SHP77 (cell line): ENCODE data around the gene TXNL1.
A peak's percentile ranks its signal among the peaks of the same experiment; 100 is the strongest.
"Not testable (repeated sequence)": the region's sequence is repeated elsewhere in the genome, so short reads cannot be mapped to it uniquely, and the experiment has no call there.

Source experiments
- DNase-seq, 2 experiments: peaks; one replicate each; lab custom pipeline; 2025; lab: John Stamatoyannopoulos, UW

Gene TXNL1

DNA sequence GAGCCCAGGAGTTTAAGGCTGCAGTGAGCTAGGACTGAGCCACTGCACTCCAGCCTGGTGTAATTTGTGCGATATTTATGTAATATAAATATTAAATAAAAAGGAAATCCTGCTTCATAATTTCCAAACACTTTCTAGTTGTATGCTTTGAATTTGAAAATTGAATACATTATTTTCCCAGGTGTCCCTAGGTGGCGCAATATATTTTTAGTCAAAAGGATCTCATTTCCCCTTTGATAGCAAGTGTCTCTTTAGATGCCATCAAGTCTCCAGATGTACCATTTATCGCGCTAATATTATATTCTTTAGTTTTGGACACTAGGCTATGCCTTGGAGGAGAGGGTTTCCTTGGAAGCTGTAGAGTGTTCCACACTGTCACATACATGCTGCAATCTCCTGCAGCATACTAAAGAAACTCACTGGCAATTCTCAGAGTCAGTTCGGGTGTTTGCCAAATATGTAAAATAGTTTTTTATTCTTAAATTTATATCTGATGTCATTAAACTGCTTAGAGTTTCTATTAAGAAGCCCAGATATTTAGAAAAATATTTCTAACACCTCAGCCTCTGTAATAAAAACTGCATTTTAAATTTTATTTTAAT is 7.1 kb upstream of the TXNL1 start:
- DNase-seq, result peak; percentile 16 to 32

DNA sequence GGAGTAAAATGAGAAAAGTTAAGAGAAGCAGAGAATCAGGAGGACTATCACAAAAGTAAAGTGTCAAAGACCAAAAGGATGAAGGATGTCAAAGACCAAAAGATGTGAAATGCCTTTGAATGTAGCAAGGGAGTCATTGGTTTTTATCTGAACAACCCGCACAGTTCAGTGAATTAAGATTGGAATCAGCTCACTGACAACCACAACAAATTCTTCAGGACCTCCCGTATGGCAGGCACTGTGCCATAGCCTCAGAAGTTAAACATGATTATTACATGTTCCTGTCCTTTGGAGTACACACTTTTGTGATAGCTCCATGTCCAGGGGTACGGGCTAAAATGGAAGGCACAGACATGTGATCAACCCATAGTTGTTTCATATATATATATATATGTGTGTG is 5.0 kb upstream of the TXNL1 start:
- no peak for DNase-seq

GRCh38 chr18:56641714-56642337 is 3.4 kb upstream of the TXNL1 start:
- DNase-seq, result no peak

GRCh38 chr18:56639571-56639970 is 1.2 kb upstream of the TXNL1 start:
- no peak for DNase-seq

DNA sequence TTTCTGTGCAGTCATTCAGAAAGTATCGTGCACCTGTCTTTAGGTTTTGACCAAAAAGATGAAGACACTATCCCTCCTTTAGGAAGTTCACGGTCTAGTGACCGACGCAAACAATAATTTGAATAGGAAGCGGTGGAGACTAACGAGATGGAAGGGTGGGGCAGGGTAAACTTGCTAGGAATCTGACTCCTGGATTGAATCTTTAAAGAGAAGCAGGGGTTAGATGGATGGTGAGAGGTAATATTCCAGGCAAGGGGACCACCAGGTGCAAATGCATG is 651 bp upstream of the TXNL1 start:
- no peak for DNase-seq

DNA sequence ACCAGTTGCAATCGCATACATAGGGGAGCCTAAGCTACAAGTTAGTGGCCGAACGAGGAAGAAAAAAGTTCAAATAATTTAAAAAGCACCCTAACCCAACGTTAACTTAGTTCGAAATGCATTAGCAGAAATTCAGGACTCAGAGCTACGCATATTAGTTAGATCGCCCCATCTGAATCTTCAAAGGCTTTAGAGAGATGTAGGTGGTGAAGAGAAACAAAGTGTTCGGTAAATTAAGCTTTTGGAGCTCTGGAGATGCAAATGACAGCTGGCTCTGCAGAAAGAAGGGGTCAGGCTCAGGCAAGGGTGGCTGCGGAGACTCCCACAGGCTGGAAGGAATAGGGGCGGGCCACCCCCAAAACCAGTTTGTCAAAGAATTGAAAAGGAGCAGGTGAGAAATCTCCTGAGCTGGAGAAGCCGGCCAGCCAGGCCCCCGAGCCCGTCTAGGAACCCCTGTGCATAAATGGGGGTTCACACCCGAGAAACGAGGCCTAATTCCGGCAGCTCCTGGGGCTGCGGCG is 621 bp downstream of the TXNL1 start:
- DNase-seq, result no peak

- no peak for DNase-seq
Observed at GRCh38 chr18:56637176-56637575, 1.2 kb downstream of the TXNL1 start.

DNA sequence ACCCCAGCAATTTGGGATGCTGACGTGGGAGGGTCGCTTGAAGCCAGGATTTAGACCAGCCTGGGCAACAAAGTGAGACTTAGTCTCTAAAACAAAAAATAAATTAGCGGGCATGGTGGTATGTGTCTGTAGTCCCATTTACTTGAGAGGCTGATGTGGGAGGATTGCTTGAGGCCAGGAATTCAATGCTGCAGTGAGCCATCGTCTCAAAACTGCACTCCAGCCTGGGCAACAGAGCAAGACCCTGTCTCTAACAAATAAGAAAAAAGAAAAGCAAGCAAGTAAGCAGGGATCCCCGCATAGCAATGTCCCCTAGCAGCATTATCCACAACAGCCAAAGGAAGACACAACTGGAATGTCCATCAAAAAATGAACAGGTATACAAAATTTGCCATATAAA is 3.4 kb downstream of the TXNL1 start:
- DNase-seq, result no peak

DNA sequence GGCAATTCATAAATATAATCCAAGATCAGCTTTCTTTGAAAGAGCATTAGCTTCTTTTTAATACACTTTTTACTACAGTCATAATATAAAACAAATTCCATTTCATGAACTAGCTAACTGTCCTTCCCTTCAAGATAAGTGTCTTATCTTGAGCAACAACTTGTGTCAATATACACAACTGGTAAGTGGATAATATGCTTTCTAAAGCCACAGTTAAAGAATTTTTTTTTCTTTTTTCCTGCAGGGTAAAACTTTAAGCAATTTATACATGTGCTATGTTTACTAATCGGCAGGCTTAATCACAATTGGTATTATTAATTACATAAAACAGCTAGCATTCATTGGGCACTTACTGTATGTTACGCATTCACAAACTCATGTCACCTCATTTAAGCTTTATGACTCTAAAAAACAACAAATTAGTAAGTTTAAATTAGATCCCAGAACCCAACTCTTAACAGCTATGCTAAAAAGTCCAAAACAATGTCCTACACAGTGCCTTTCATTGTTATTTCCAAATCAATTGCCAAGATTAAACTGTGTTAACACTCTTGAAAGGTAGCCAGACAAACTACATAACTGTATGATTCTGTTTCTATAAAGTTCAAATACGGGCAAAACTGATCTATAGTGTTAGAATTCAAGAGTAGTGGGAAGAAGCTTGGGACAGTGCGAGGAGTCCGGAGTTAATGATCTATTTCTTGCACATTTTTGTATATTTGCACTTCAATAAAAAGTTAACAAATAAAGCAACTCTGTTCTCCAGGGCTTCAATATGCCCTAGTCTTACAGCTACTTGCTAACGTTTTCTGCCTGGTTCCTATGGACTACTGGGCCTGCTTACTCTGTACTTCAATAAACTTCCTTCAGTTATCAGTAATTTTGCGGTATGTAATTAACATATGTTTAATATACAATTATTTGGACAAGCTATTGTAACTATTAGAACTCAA is 6.0 kb downstream of the TXNL1 start:
- DNase-seq, result no peak

- DNase-seq, result no peak
Observed at GRCh38 chr18:56627991-56628390, 10.4 kb downstream of the TXNL1 start.

- no peak for DNase-seq
Observed at GRCh38 chr18:56615738-56616520, 22.5 kb downstream of the TXNL1 start.

GRCh38 chr18:56606618-56607017 is 31.8 kb downstream of the TXNL1 start:
- no peak for DNase-seq

DNA sequence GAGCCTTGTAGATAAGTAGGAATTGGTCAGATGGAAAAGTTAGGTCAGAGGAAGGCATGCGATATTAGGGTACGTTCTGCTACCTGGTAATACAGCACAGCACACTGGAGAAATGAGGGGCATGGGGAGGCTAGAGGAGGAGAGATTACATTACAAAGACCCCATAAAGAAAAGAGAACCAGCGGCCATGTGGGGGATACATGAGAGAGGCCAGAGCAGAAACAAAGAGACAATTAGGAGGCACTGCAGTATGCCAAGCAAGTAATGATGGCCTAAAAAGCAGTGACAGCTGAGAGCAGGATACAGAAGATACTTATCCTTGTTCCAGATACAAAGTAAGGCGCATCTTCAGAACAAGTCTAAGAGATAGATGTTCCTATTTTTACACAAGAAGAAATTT is 40.0 kb downstream of the TXNL1 start:
- no peak for DNase-seq

DNA sequence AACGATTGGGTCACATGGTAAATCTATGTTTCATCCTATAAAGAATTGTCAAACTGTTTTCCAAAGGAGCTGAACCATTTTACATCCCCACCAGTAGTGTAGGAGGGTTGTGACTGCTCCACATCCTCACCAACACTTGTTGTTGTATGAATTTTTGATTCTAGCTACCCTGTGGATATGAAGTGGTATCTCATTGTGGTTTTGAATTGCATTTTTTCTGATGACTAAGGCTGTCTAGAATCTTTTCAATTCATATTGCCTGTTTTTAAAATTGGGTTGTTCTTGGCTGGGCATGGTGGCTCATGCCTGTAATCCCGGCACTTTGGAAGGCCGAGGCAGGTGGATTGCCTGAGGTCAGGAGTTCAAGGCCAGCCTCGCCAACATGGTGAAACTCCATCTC is 44.5 kb downstream of the TXNL1 start:
- DNase-seq, result no peak

- no peak for DNase-seq
Observed at GRCh38 chr18:56580026-56580425, 58.4 kb downstream of the TXNL1 start.

GRCh38 chr18:56579451-56579850 is 58.9 kb downstream of the TXNL1 start:
- no peak for DNase-seq

DNA sequence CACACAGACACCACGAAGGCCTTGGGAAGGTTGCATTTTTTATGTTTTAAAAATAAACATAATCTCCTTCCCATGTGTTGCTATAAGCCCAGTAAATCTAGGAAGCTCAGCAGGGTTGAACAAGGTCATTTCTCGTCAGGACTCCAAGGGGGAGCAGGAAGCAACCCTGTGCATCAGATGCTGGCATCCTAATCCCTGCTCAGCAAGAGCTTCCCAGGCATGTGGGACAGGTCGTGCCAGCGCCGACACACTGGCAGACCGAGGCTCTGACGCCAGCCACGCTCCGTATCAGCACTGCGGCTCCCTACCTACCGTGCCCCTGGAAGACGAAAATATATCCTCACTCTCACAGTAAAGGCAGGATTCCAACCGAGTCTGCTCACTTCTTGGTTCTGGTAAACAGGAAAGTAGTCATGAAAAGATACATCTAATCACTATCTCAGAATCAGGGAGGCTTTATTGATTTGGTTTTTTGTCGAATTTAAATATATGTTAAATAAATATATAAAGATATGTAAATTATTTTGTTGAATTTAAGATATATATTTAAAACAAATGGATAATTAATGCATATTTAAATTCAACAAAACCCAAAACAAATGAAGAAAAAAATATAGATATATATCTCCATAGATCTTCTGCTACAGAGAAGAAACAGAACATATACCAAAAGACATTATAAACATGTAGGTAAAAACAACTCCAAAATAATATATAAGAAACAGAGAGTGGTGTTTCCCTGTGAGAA is 61.4 kb downstream of the TXNL1 start:
- peak; percentile 23 to 64 for DNase-seq

- peak; percentile 49 to 51 for DNase-seq
Observed at GRCh38 chr18:56575819-56576663, 62.4 kb downstream of the TXNL1 start.

DNA sequence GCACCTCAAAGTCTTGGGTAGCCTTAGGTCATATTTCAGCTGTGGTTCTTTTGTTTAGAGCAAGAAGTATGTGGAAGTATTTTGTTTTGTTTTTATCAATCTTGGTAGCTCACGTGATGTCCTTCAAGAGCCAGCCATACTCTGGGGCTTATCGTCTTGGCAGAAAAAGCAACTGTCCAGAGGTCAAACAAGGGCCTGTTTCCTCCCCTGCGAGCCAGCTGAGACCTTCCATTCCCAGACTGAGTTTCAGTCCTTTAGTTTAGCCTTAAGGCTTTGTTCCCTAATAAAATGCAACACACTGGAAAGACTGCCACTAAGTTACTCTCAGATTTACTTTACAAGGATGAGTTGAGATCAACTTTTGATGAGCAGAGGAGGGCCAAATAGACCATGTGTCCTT is 63.5 kb downstream of the TXNL1 start:
- no peak for DNase-seq

DNA sequence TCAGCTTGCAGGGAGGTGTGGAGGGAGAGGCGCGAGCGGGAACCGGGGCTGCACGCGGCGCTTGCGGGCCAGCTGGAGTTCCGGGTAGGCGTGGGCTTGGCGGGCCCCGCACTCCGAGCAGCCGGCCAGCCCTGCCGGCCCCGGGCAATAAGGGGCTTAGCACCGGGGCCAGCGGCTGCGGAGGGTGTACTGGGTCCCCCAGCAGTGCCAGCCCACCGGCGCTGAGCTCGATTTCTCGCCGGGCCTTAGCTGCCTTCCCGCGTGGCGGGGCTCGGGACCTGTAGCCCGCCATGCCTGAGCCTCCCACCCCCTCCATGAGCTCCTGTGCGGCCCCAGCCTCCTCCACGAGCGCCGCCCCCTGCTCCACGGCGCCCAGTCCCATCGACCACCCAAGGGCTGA is 66.1 kb downstream of the TXNL1 start:
- DNase-seq, result not testable (repeated sequence)

GRCh38 chr18:56570978-56571377 is 67.4 kb downstream of the TXNL1 start:
- no peak for DNase-seq
